ENCODE results near the gene LMX1B.

Gene LMX1B

GRCh38 chr9:126630458-126631237 is 16.9 kb downstream of the LMX1B start:
- TF ChIP-seq ZFX (IDR thresholded peaks at IDR 0.05) (no peak), CTCF (conservative IDR thresholded peaks at IDR 0.05) (no peak)
- no peak overlapping the region for H3K27ac ChIP-seq

- TF ChIP-seq CTCF (conservative IDR thresholded peaks at IDR 0.05) (no peak), ZFX (IDR thresholded peaks at IDR 0.05) (no peak)
- H3K27ac ChIP-seq: no peak overlapping the region
Observed at GRCh38 chr9:126631254-126631653, 17.5 kb downstream of the LMX1B start.

GRCh38 chr9:126633881-126634558 is 20.3 kb downstream of the LMX1B start:
- TF ChIP-seq CTCF (conservative IDR thresholded peaks at IDR 0.05): no peak
- no peak for TF ChIP-seq ZFX (IDR thresholded peaks at IDR 0.05)
- H3K27ac ChIP-seq: no peak overlapping the region

- no peak overlapping the region for H3K27ac ChIP-seq
- TF ChIP-seq CTCF (conservative IDR thresholded peaks at IDR 0.05) (no peak), ZFX (IDR thresholded peaks at IDR 0.05) (no peak)
Observed at GRCh38 chr9:126635061-126635460, 21.3 kb downstream of the LMX1B start.

- no peak overlapping the region for H3K27ac ChIP-seq
- TF ChIP-seq CTCF (conservative IDR thresholded peaks at IDR 0.05): no peak
- TF ChIP-seq ZFX (IDR thresholded peaks at IDR 0.05): no peak
Observed at GRCh38 chr9:126635661-126636439, 22.1 kb downstream of the LMX1B start.

GRCh38 chr9:126636983-126637798 is 23.5 kb downstream of the LMX1B start:
- TF ChIP-seq ZFX (IDR thresholded peaks at IDR 0.05) (no peak), CTCF (conservative IDR thresholded peaks at IDR 0.05) (no peak)
- H3K27ac ChIP-seq: no peak overlapping the region

All from C4-2B (cell line).